Measurements from ENCODE around the gene UBR1. TPM values are rescaled to one million over a fixed set of nuclear protein-coding genes. Genes with fewer than 3 reads are reported as not detected.

The UBR1 gene
- total RNA-seq, 1 experiment from 2014 or later = 17.9 TPM

- ChIA-PET RAD21 (ENCODE audit: low non-redundant PET in 1 of 2, low total read pairs in 2 of 2, uncharacterized antibody in 2 of 2, unreplicated experiment in 2 of 2) (no interaction called here), CTCF (no interaction called here), POLR2A (no interaction called here)
- H3K27me3 ChIP-seq (ENCODE audit: insufficient read depth, low read length) = no peaks in the 10 kb centered on the region
- peaks cover 0 to 11% of the 10 kb centered on the region in 2 experiments; a peak in 2 of 4 replicates for H3K36me3 ChIP-seq (ENCODE audit: control insufficient read depth in 1 of 2, insufficient read depth in 2 of 2, low read length in 2 of 2)
- H3K4me2 ChIP-seq (ENCODE audit: low read length) = no peak overlapping the region
- H3K9ac ChIP-seq (ENCODE audit: low read length) = no peak overlapping the region
- no peaks in the 10 kb centered on the region for H3K79me2 ChIP-seq (ENCODE audit: insufficient read depth, low read length)
- no peak overlapping the region for H3K4me3 ChIP-seq (replicated peaks in 1 of 2; ENCODE audit: low read depth in 1 of 2, low read length in 2 of 2)
- no peak overlapping the region for H2AFZ ChIP-seq (ENCODE audit: low read depth, low read length, poor library complexity, severe bottlenecking)
- no peaks in the 10 kb centered on the region for H3K9me3 ChIP-seq (ENCODE audit: control insufficient read depth in 1 of 2, insufficient read depth in 1 of 2, low read depth in 1 of 2, low read length in 2 of 2)
- H3K27ac ChIP-seq (ENCODE audit: low read depth, low read length) = no peak overlapping the region
- no peaks in the 10 kb centered on the region for H4K20me1 ChIP-seq (ENCODE audit: insufficient read depth)
- no TSS peak for BruUV-seq (replicated peaks)
- ATAC-seq (no peak), DNase-seq (ENCODE audit: low read depth, low spot score) (no peak)
- H3K9me2 ChIP-seq (ENCODE audit: insufficient read depth) = no peaks in the 10 kb centered on the region
- intact Hi-C loops (cut with micrococcal nuclease) = no loop called here
- H3K4me1 ChIP-seq (ENCODE audit: control insufficient read depth in 1 of 2, insufficient read depth in 2 of 2, low read length in 2 of 2) = no peaks in the 10 kb centered on the region
- TF ChIP-seq JUND (IDR thresholded peaks at IDR 0.05) (no peak), ELF1 (IDR thresholded peaks at IDR 0.05; ENCODE audit: borderline replicate concordance, low read depth) (no peak), YY1 (IDR thresholded peaks at IDR 0.05; ENCODE audit: extremely low read depth, insufficient replicate concordance, low read depth, low read length) (no peak), REST (IDR thresholded peaks at IDR 0.05; ENCODE audit: low read depth) (no peak), SIN3A (IDR thresholded peaks at IDR 0.05; ENCODE audit: low read depth) (no peak), MAX (IDR thresholded peaks at IDR 0.05) (no peak), EGR1 (IDR thresholded peaks at IDR 0.05; ENCODE audit: low read depth) (no peak), CTCF (IDR thresholded peaks at IDR 0.05 in 2 of 3, conservative IDR thresholded peaks at IDR 0.05 in 1 of 3; ENCODE audit: borderline replicate concordance in 1 of 3, insufficient read depth in 1 of 3, low read depth in 2 of 3, low read length in 2 of 3) (no peak), ZFX (IDR thresholded peaks at IDR 0.05) (no peak), SP1 (IDR thresholded peaks at IDR 0.05; ENCODE audit: low read depth) (no peak), POLR2AphosphoS5 (IDR thresholded peaks at IDR 0.05; ENCODE audit: low read depth, low read length) (no peak), CBX3 (IDR thresholded peaks at IDR 0.05; ENCODE audit: low read depth) (no peak), EZH2 (IDR thresholded peaks at IDR 0.05) (no peak), EZH2phosphoT487 (IDR thresholded peaks at IDR 0.05; ENCODE audit: borderline replicate concordance) (no peak), TCF7L2 (IDR thresholded peaks at IDR 0.05; ENCODE audit: borderline replicate concordance, extremely low read depth, insufficient read depth, insufficient read length) (no peak), ZBTB33 (IDR thresholded peaks at IDR 0.05; ENCODE audit: extremely low read depth, insufficient replicate concordance, low read length) (no peak), FOSL1 (IDR thresholded peaks at IDR 0.05; ENCODE audit: low read depth) (no peak)
These were observed 98.3 kb downstream of the UBR1 start for GRCh38 chr15:43007551-43007950.

Data from HCT116 (cell line).